ENCODE measurements around the gene RNF212.

GRCh38 chr4:1074077-1074476 lies 39.3 kb downstream of the RNF212 start:
- TF ChIP-seq ZNF79 (CRISPR knock-in tag; IDR thresholded peaks at IDR 0.05; ENCODE audit: low read depth), result no peak
- TF ChIP-seq, protein P1, sequence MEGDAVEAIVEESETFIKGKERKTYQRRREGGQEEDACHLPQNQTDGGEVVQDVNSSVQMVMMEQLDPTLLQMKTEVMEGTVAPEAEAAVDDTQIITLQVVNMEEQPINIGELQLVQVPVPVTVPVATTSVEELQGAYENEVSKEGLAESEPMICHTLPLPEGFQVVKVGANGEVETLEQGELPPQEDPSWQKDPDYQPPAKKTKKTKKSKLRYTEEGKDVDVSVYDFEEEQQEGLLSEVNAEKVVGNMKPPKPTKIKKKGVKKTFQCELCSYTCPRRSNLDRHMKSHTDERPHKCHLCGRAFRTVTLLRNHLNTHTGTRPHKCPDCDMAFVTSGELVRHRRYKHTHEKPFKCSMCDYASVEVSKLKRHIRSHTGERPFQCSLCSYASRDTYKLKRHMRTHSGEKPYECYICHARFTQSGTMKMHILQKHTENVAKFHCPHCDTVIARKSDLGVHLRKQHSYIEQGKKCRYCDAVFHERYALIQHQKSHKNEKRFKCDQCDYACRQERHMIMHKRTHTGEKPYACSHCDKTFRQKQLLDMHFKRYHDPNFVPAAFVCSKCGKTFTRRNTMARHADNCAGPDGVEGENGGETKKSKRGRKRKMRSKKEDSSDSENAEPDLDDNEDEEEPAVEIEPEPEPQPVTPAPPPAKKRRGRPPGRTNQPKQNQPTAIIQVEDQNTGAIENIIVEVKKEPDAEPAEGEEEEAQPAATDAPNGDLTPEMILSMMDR (IDR thresholded peaks at IDR 0.05 in 2 of 3, conservative IDR thresholded peaks at IDR 0.05 in 1 of 3; ENCODE audit: insufficient read depth in 2 of 3, low read depth in 1 of 3, low read length in 3 of 3), result no peak
- TF ChIP-seq ELF4 (CRISPR knock-in tag; IDR thresholded peaks at IDR 0.05), result no peak
- no peak for TF ChIP-seq HMGXB4 (CRISPR knock-in tag; IDR thresholded peaks at IDR 0.05)
- no peak for TF ChIP-seq EZH2 (IDR thresholded peaks at IDR 0.05; ENCODE audit: borderline replicate concordance, low read depth, low read length)
- TF ChIP-seq GTF2F1 (IDR thresholded peaks at IDR 0.05; ENCODE audit: low read depth, low read length), result no peak
- no peak for TF ChIP-seq SMC3 (conservative IDR thresholded peaks at IDR 0.05; ENCODE audit: insufficient read depth, low read depth, low read length)
- no peak for TF ChIP-seq ZBTB17 (CRISPR knock-in tag; IDR thresholded peaks at IDR 0.05)
- no peak for TF ChIP-seq EGR1 (conservative IDR thresholded peaks at IDR 0.05)
- TF ChIP-seq, protein P2, sequence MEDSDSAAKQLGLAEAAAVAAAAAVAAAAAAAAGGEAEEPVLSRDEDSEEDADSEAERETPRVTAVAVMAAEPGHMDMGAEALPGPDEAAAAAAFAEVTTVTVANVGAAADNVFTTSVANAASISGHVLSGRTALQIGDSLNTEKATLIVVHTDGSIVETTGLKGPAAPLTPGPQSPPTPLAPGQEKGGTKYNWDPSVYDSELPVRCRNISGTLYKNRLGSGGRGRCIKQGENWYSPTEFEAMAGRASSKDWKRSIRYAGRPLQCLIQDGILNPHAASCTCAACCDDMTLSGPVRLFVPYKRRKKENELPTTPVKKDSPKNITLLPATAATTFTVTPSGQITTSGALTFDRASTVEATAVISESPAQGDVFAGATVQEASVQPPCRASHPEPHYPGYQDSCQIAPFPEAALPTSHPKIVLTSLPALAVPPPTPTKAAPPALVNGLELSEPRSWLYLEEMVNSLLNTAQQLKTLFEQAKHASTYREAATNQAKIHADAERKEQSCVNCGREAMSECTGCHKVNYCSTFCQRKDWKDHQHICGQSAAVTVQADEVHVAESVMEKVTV (CRISPR knock-in tag; IDR thresholded peaks at IDR 0.05), result no peak
- TF ChIP-seq YY1 (IDR thresholded peaks at IDR 0.05; ENCODE audit: borderline replicate concordance in 1 of 3, control insufficient read depth in 1 of 3, extremely low read depth in 1 of 3, insufficient read depth in 3 of 3, insufficient read length in 1 of 3, insufficient replicate concordance in 2 of 3, low read depth in 1 of 3, low read length in 2 of 3), result no peak

All from K562 (cell line).